Left lung (tissue), 10 donors: Measurements from ENCODE around the gene WWC2. TPM values are rescaled to one million over a fixed set of nuclear protein-coding genes. Genes with fewer than 3 reads are reported as not detected.

ENCODE experiments used
- ATAC-seq: fragments of 200-7000 bp; cut with Tn5 transposase; one replicate; pipeline ENCODE4 v1.9.1; 2020; ENCODE audit warnings: moderate library complexity
- DNase-seq, 4 donors: peaks; one replicate each; pipeline ENCODE4 v3.0.0-alpha.2; 2013 to 2020
- H3K27ac ChIP-seq, 2 donors: fragments of 200-600 bp; sonication (generic) in 1 of 2; one replicate each; pipeline versions ENCODE4 v1.5.0 to v1.8.0; 2020 to 2021
- H3K27me3 ChIP-seq, 2 donors: fragments of 200-600 bp; sonication (generic) in 1 of 2; one replicate each; pipeline versions ENCODE4 v1.5.0 to v1.8.0; 2020 to 2021
- H3K36me3 ChIP-seq, 2 donors: fragments of 200-600 bp; sonication (generic) in 1 of 2; one replicate each; pipeline versions ENCODE4 v1.5.0 to v1.8.0; 2020 to 2021
- H3K4me1 ChIP-seq, 2 donors: fragments of 200-600 bp; one replicate each; pipeline ENCODE4 v1.8.0; 2021
- H3K4me3 ChIP-seq, 2 donors: fragments of 200-600 bp; sonication (generic) in 1 of 2; one replicate each; pipeline versions ENCODE4 v1.5.0 to v1.8.0; 2020 to 2021; ENCODE audit warnings: mild to moderate bottlenecking in 1 of 2
- H3K9me3 ChIP-seq, 2 donors: fragments of 200-600 bp; sonication (generic) in 1 of 2; one replicate each; pipeline versions ENCODE4 v1.5.0 to v1.8.0; 2020 to 2021
- CTCF ChIP-seq, 2 donors: fragments of 200-600 bp; sonication (generic) in 1 of 2; IDR thresholded peaks; one replicate each; pipeline versions ENCODE4 v1.5.0 to v1.8.0; 2021; ENCODE audit warnings: antibody characterized with exemption in 2 of 2
- intact Hi-C, 2 donors: fragments of 100-400 bp; cut with DNase I; formaldehyde crosslinking; loops; one replicate each; pipeline versions ENCODE4 v1.11.2 to v1.14.2; 2022
- polyA plus RNA-seq, 6 donors: library from polyadenylated mRNA; unstranded; fragments of 120-200 nt; gene quantifications; one replicate each; pipeline ENCODE4 v1.2.1, GENCODE V29; 2013; ENCODE audit not compliant: insufficient read length in 6 of 6
- total RNA-seq, 2 donors: library from RNA; stranded (reverse); fragmentation: NEBNext Ultra II Directional; extraction: Animal tissue kit (Norgen Biotek cat#: 25700); gene quantifications; one replicate each; pipeline ENCODE4 v1.2.1, GENCODE V29; 2021
- donor health status: DM: no; HTN: yes; CAD: no.
- donor health status: DM: no; HTN: no; CAD: no.

Gene WWC2
- total and polyA plus RNA-seq, 8 donors, result 39.6 to 96.9 (median 52.3) TPM

GRCh38 chr4:183284965-183285364 is 185.9 kb downstream of the WWC2 start:
- Histone ChIP-seq H3K9me3 (no peaks in the 10 kb centered on the region), H3K4me1 (no peaks in the 10 kb centered on the region), H3K27me3 (no peaks in the 10 kb centered on the region), H3K27ac (no peak overlapping the region), H3K36me3 (peaks cover 0 to 64% of the 10 kb centered on the region in 2 donors), H3K4me3 (no peak overlapping the region)
- DNase-seq (no peak), ATAC-seq (no peak)
- TF ChIP-seq CTCF (IDR thresholded peaks at IDR 0.05), result no peak
- intact Hi-C loops, result no loop called here

GRCh38 chr4:183285886-183286285 is 186.8 kb downstream of the WWC2 start:
- peaks cover 0 to 62% of the 10 kb centered on the region in 2 donors for H3K36me3 ChIP-seq
- H3K4me3 ChIP-seq, result no peak overlapping the region
- intact Hi-C loops, result no loop called here
- H3K27me3 ChIP-seq, result no peaks in the 10 kb centered on the region
- no peak for DNase-seq
- no peaks in the 10 kb centered on the region for H3K4me1 ChIP-seq
- H3K9me3 ChIP-seq, result no peaks in the 10 kb centered on the region
- no peak for TF ChIP-seq CTCF (IDR thresholded peaks at IDR 0.05)
- no peak overlapping the region for H3K27ac ChIP-seq
- ATAC-seq, result no peak

GRCh38 chr4:183286590-183287308 is 187.7 kb downstream of the WWC2 start:
- ATAC-seq (peak; percentile 52), DNase-seq (no peak)
- H3K9me3 ChIP-seq, result no peaks in the 10 kb centered on the region
- peaks cover 0 to 66% of the 10 kb centered on the region in 2 donors for H3K36me3 ChIP-seq
- no peak for TF ChIP-seq CTCF (IDR thresholded peaks at IDR 0.05)
- no peaks in the 10 kb centered on the region for H3K27me3 ChIP-seq
- no peaks in the 10 kb centered on the region for H3K4me1 ChIP-seq
- H3K4me3 ChIP-seq, result no peak overlapping the region
- intact Hi-C loops, result no loop called here
- H3K27ac ChIP-seq, result peak overlapping the region in 1 of 2 donors; percentile 54

- H3K36me3 ChIP-seq, result peaks cover 0 to 66% of the 10 kb centered on the region in 2 donors
- H3K4me3 ChIP-seq, result no peak overlapping the region
- H3K27ac ChIP-seq, result peak overlapping the region in 1 of 2 donors; percentile 54
- no peaks in the 10 kb centered on the region for H3K27me3 ChIP-seq
- no peaks in the 10 kb centered on the region for H3K9me3 ChIP-seq
- ATAC-seq, result peak; percentile 73
- no peak for TF ChIP-seq CTCF (IDR thresholded peaks at IDR 0.05)
- intact Hi-C loops, result no loop called here
- no peaks in the 10 kb centered on the region for H3K4me1 ChIP-seq
- DNase-seq, result no peak
Observed at GRCh38 chr4:183287309-183287659, 188.2 kb downstream of the WWC2 start.

- ATAC-seq (peak; percentile 48), DNase-seq (no peak)
- Histone ChIP-seq H3K4me3 (no peak overlapping the region), H3K27ac (no peak overlapping the region), H3K36me3 (peaks cover 0 to 64% of the 10 kb centered on the region in 2 donors), H3K4me1 (no peaks in the 10 kb centered on the region), H3K9me3 (no peaks in the 10 kb centered on the region), H3K27me3 (no peaks in the 10 kb centered on the region)
- intact Hi-C loops, result no loop called here
- no peak for TF ChIP-seq CTCF (IDR thresholded peaks at IDR 0.05)
Observed at GRCh38 chr4:183287677-183288076, 188.6 kb downstream of the WWC2 start.
